ENCODE measurements around the gene PAGR1. TPM values are rescaled to one million over a fixed set of nuclear protein-coding genes. Genes with fewer than 3 reads are reported as not detected.

The PAGR1 gene
- total and polyA plus RNA-seq, 2 of the 13 experiments (the other 11 are each of a cell fraction or from before 2014, with no cell fraction given): 9.8 to 66.4 TPM

- no peak for TF ChIP-seq SOX6 (IDR thresholded peaks at IDR 0.05)
- TF ChIP-seq SOX6 (CRISPR knock-in tag; IDR thresholded peaks at IDR 0.05): peak; percentile 84
- no peak for TF ChIP-seq ZNF75D (CRISPR knock-in tag; IDR thresholded peaks at IDR 0.05; ENCODE audit: borderline replicate concordance)
- TF ChIP-seq, protein P1, sequence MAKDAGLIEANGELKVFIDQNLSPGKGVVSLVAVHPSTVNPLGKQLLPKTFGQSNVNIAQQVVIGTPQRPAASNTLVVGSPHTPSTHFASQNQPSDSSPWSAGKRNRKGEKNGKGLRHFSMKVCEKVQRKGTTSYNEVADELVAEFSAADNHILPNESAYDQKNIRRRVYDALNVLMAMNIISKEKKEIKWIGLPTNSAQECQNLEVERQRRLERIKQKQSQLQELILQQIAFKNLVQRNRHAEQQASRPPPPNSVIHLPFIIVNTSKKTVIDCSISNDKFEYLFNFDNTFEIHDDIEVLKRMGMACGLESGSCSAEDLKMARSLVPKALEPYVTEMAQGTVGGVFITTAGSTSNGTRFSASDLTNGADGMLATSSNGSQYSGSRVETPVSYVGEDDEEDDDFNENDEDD (CRISPR knock-in tag; IDR thresholded peaks at IDR 0.05; ENCODE audit: borderline replicate concordance): peak; percentile 95
- peak; percentile 71 for TF ChIP-seq DRAP1 (CRISPR knock-in tag; IDR thresholded peaks at IDR 0.05)
- TF ChIP-seq ZNF430 (CRISPR knock-in tag; IDR thresholded peaks at IDR 0.05): peak; percentile 99
- TF ChIP-seq ZNF484 (CRISPR knock-in tag; IDR thresholded peaks at IDR 0.05; ENCODE audit: borderline replicate concordance, low read depth): peak; percentile 94; the same call in 1 of the 2 replicates
- TF ChIP-seq SAFB2 (CRISPR knock-in tag; IDR thresholded peaks at IDR 0.05; ENCODE audit: borderline replicate concordance, low read depth): peak; percentile 98; the same call in 1 of the 2 replicates
- TF ChIP-seq ZFAT (CRISPR knock-in tag; conservative IDR thresholded peaks at IDR 0.05): peak; percentile 88
- no peak for TF ChIP-seq ZNF296 (CRISPR knock-in tag; conservative IDR thresholded peaks at IDR 0.05)
- TF ChIP-seq HMG20B (CRISPR knock-in tag; conservative IDR thresholded peaks at IDR 0.05): no peak; the same call in 1 of the 2 replicates
- peak; percentile 89; the same call in 1 of the 2 replicates for TF ChIP-seq ZFP82 (CRISPR knock-in tag; IDR thresholded peaks at IDR 0.05; ENCODE audit: borderline replicate concordance)
- peak; percentile 99 for TF ChIP-seq ZNF543 (CRISPR knock-in tag; IDR thresholded peaks at IDR 0.05)
- peak; percentile 88 for TF ChIP-seq JDP2 (CRISPR knock-in tag; IDR thresholded peaks at IDR 0.05; ENCODE audit: borderline replicate concordance)
- TF ChIP-seq, protein P2, sequence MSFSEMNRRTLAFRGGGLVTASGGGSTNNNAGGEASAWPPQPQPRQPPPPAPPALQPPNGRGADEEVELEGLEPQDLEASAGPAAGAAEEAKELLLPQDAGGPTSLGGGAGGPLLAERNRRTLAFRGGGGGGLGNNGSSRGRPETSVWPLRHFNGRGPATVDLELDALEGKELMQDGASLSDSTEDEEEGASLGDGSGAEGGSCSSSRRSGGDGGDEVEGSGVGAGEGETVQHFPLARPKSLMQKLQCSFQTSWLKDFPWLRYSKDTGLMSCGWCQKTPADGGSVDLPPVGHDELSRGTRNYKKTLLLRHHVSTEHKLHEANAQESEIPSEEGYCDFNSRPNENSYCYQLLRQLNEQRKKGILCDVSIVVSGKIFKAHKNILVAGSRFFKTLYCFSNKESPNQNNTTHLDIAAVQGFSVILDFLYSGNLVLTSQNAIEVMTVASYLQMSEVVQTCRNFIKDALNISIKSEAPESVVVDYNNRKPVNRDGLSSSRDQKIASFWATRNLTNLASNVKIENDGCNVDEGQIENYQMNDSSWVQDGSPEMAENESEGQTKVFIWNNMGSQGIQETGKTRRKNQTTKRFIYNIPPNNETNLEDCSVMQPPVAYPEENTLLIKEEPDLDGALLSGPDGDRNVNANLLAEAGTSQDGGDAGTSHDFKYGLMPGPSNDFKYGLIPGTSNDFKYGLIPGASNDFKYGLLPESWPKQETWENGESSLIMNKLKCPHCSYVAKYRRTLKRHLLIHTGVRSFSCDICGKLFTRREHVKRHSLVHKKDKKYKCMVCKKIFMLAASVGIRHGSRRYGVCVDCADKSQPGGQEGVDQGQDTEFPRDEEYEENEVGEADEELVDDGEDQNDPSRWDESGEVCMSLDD (CRISPR knock-in tag; IDR thresholded peaks at IDR 0.05; ENCODE audit: borderline replicate concordance): peak; percentile 93
- peak; percentile 98 for TF ChIP-seq TEAD2 (CRISPR knock-in tag; IDR thresholded peaks at IDR 0.05)
- peak; percentile 97 for TF ChIP-seq REL (CRISPR knock-in tag; conservative IDR thresholded peaks at IDR 0.05)
- TF ChIP-seq EHMT2 (IDR thresholded peaks at IDR 0.05; ENCODE audit: borderline replicate concordance, low read depth, low read length): no peak
- TF ChIP-seq ARID4A (CRISPR knock-in tag; IDR thresholded peaks at IDR 0.05; ENCODE audit: borderline replicate concordance): peak; percentile 99
- peak; percentile 94 for TF ChIP-seq KLF11 (CRISPR knock-in tag; IDR thresholded peaks at IDR 0.05)
- no peak; the same call in 1 of the 2 replicates for TF ChIP-seq TOPORS (CRISPR knock-in tag; IDR thresholded peaks at IDR 0.05)
These were observed 8.3 kb upstream of the PAGR1 start (continued) for GRCh38 chr16:29807426-29808218.

Data from HepG2 (cell line).